BE2C (cell line): Measurements from ENCODE around the gene SORD.

ENCODE experiments used
- DNase-seq: peaks from one replicate; pipeline ENCODE4 v3.0.0-alpha.2; 2020
- H3K27me3 ChIP-seq: fragments of 250-450 bp; sonication (Bioruptor Pico); 2 replicates; pipeline ENCODE4 v1.5.1; 2020; ENCODE audit warnings: mild to moderate bottlenecking
- H3K36me3 ChIP-seq: fragments of 250-450 bp; sonication (Bioruptor Pico); 2 replicates; pipeline ENCODE4 v1.5.1; 2020; ENCODE audit warnings: mild to moderate bottlenecking
- H3K4me1 ChIP-seq: fragments of 250-450 bp; sonication (Bioruptor Pico); 2 replicates; pipeline ENCODE4 v1.5.1; 2020
- H3K4me3 ChIP-seq: 2 replicates; pipeline ENCODE4 v1.5.1; 2011; ENCODE audit warnings: low read depth, low read length
- H3K9me3 ChIP-seq: fragments of 250-450 bp; sonication (Bioruptor Pico); 2 replicates; pipeline ENCODE4 v1.5.1; 2020
- CTCF ChIP-seq: IDR thresholded peaks from 2 replicates; pipeline ENCODE4 v1.5.1; 2012; ENCODE audit warnings: mild to moderate bottlenecking, low read depth, low read length

Gene SORD

GRCh38 chr15:45116006-45116481, 93.0 kb downstream of the SORD start:
- peaks cover 42% of the 10 kb centered on the region for H3K27me3 ChIP-seq
- H3K4me1 ChIP-seq = no peaks in the 10 kb centered on the region; the same call in 1 of the 2 replicates
- H3K9me3 ChIP-seq = no peaks in the 10 kb centered on the region

GRCh38 chr15:45116482-45117307, 93.7 kb downstream of the SORD start:
- Histone ChIP-seq H3K9me3 (no peaks in the 10 kb centered on the region), H3K4me3 (no peak overlapping the region), H3K4me1 (no peaks in the 10 kb centered on the region; the same call in 1 of the 2 replicates), H3K36me3 (no peaks in the 10 kb centered on the region), H3K27me3 (peaks cover 37% of the 10 kb centered on the region)
- no peak for TF ChIP-seq CTCF
- DNase-seq = no peak

More at GRCh38 chr15:45116006-45116481, 93.0 kb downstream of the SORD start:
- no peak overlapping the region for H3K4me3 ChIP-seq
- DNase-seq = no peak
- TF ChIP-seq CTCF = no peak
- H3K36me3 ChIP-seq = no peaks in the 10 kb centered on the region

- TF ChIP-seq CTCF = no peak
- H3K4me3 ChIP-seq = no peak overlapping the region
- no peaks in the 10 kb centered on the region; the same call in 1 of the 2 replicates for H3K4me1 ChIP-seq
- H3K27me3 ChIP-seq = peaks cover 29% of the 10 kb centered on the region
- no peaks in the 10 kb centered on the region for H3K9me3 ChIP-seq
- H3K36me3 ChIP-seq = no peaks in the 10 kb centered on the region
- DNase-seq = no peak
These were observed 94.5 kb downstream of the SORD start for GRCh38 chr15:45117308-45118130.

GRCh38 chr15:45118131-45118588, 95.2 kb downstream of the SORD start:
- Histone ChIP-seq H3K27me3 (peaks cover 22% of the 10 kb centered on the region), H3K36me3 (no peaks in the 10 kb centered on the region), H3K4me1 (no peaks in the 10 kb centered on the region), H3K4me3 (no peak overlapping the region), H3K9me3 (no peaks in the 10 kb centered on the region)
- TF ChIP-seq CTCF = peak; percentile 100
- DNase-seq = peak; percentile 94

GRCh38 chr15:45118996-45119395, 96.0 kb downstream of the SORD start:
- H3K27me3 ChIP-seq = peaks cover 14% of the 10 kb centered on the region
- H3K4me1 ChIP-seq = no peaks in the 10 kb centered on the region
- H3K9me3 ChIP-seq = no peaks in the 10 kb centered on the region
- no peak for TF ChIP-seq CTCF
- DNase-seq = no peak
- H3K36me3 ChIP-seq = no peaks in the 10 kb centered on the region
- no peak overlapping the region for H3K4me3 ChIP-seq
